ENCODE results near the gene MPPED1.

DNA sequence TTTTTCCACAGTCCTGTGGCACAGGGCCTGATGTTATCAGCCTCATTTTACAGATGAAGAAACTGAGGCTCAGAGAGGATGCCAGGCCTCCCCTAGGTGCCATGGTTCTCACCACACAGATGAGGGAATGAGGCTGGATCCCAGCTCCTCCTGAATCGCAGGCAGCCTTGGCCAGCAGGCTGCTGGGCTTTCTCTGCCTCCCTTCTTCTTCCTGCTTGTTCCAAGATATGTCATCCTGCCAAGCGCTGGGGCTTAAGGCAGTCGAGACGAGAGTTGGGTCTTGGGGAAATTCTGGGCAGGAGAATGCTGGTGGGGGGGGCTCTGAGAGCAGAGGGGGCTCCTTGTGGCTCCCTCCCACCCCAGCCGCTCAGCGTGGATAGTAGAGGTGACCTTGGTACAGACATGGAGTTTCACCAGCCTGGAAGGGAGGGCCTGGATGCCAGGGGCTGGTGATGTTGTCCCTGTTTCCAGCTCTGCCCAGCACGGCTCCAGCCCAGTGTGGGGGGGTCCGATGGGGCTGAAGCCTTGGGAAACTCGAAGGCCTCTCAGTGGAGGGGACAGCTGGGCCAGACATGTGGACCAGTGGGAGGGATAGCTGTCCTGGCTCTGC is 16.6 kb upstream of the MPPED1 start:
- TF ChIP-seq, protein P1, sequence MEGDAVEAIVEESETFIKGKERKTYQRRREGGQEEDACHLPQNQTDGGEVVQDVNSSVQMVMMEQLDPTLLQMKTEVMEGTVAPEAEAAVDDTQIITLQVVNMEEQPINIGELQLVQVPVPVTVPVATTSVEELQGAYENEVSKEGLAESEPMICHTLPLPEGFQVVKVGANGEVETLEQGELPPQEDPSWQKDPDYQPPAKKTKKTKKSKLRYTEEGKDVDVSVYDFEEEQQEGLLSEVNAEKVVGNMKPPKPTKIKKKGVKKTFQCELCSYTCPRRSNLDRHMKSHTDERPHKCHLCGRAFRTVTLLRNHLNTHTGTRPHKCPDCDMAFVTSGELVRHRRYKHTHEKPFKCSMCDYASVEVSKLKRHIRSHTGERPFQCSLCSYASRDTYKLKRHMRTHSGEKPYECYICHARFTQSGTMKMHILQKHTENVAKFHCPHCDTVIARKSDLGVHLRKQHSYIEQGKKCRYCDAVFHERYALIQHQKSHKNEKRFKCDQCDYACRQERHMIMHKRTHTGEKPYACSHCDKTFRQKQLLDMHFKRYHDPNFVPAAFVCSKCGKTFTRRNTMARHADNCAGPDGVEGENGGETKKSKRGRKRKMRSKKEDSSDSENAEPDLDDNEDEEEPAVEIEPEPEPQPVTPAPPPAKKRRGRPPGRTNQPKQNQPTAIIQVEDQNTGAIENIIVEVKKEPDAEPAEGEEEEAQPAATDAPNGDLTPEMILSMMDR (conservative IDR thresholded peaks at IDR 0.05): no peak
- no peak for TF ChIP-seq EZH2 (IDR thresholded peaks at IDR 0.05; ENCODE audit: low read depth)
